Skeletal muscle cell (primary cell): ENCODE results near the gene CACNA1E.

ENCODE experiments used
- DNase-seq: peaks from one replicate; pipeline ENCODE4 v3.0.0-alpha.2; 2010; ENCODE audit warnings: low read depth
- H3K4me3 ChIP-seq: 2 replicates; pipeline ENCODE4 v1.5.1; 2011; ENCODE audit warnings: low read depth, mild to moderate bottlenecking, control low read depth, low read length, moderate library complexity

Gene CACNA1E

DNA sequence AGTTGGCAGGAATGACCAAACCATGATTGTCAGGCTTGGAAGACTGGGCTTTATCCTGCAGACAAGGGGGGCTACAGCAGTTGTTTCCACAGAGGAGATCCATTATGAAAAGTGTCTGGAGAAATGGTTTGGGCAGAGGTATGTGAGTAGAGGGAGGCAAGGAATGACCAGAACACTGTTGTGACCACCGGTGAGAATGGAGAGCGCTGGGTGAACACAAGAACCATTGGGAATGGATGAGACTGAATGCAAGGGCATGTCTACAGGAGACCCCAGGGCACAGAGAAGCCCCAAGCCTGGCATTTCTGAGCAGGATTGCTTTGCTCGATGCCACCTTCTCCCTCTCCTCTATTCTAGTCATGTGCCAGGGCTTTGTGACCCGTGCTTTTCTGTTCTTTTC lies 125.1 kb downstream of the CACNA1E start:
- DNase-seq, result no peak
- H3K4me3 ChIP-seq, result no peak overlapping the region

DNA sequence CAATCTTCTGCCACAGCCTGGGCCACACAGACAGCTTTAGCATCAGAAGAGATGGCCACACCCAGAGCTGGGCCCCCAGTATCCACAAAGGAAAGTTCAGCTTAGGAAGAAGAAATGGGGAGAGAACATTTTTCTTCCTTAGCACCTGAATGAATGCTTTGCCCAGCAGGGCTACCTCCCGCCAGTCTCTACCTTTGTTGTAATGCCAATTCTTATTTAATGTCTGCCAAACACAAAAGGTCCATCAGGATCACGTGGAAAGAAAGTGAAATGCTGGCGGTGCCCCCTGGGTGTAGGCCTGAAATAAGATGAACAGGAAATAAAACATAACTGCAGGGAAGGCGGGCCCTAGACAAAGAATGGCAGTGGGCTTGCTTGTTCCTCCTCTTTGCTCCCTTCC lies 125.6 kb downstream of the CACNA1E start:
- DNase-seq, result no peak
- H3K4me3 ChIP-seq, result no peak overlapping the region

DNA sequence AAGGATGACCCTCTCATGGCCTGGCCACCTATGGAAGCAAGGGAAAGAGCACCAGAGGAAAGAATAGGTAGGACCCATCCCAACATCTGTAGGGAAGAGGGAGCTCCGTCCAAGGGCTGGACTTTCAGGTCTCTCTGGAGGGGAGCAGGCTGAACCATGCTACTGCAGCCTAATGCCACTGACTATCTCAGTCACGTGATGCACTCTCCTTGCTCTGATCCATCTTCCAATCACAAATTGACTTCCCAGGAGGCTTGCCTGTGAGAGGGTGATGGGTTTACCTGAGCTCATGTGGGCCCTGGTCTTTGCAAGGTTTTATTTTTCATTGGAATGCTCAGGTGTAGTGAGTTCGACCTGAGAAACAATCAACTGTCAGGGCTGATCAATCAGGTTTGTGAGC lies 128.8 kb downstream of the CACNA1E start:
- no peak overlapping the region for H3K4me3 ChIP-seq
- DNase-seq, result no peak

DNA sequence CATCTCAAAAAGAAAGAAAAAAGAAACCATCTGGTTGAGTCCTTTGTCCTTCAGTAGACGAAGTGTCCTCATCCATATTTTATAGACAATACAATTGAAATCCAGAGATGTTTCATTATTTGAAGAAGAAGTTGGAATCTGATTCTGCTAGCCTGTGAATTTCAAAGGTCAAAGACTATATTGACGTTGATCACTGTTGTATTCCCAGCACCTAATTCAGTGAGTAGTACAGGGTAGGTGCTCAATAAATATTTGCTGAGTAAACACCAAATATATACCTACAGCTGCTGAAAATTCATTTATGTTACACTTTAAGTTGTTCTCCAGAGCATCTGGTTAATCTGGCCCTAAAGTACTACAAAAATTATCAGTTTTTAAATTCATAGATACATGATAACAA lies 135.2 kb downstream of the CACNA1E start:
- H3K4me3 ChIP-seq, result no peak overlapping the region
- DNase-seq, result no peak

DNA sequence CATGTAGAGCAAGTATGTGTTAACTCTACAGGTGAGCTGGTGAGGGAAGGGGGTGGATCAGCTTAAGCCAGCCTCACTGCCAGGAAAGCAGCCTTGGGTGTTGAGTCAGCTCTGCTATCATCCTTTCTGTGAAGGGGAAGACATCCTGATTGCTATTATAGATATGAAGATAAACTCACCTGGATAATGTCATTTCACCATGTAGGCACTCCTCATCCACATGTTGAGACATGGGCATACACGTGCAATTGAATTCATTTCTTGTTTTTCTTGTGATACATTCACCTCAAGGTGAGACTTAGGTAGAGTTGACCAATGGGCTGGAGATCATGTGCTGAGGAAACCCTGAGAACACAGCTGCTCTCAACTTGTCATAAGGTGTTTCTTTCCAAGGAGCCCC lies 136.9 kb downstream of the CACNA1E start:
- DNase-seq, result no peak
- no peak overlapping the region for H3K4me3 ChIP-seq

DNA sequence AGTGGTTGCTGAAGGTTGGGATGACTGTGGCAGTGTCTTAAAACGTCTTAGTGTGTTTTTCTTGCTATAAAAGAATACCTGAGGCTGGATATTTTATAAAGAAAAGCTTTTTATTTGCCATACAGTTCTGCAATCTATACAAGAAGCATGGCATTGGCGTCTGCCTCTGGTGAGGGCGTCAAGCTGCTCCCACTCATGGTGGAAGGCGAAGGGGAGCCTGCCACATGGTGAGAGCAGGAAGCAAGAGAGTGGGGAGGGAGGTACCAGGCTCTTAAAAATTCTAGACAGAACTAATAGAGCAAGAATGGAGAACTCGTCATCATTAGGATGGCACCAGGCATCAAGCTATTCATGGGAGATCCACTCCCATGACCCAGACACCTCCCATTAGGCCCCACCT lies 140.5 kb downstream of the CACNA1E start:
- H3K4me3 ChIP-seq, result no peak overlapping the region
- DNase-seq, result no peak

DNA sequence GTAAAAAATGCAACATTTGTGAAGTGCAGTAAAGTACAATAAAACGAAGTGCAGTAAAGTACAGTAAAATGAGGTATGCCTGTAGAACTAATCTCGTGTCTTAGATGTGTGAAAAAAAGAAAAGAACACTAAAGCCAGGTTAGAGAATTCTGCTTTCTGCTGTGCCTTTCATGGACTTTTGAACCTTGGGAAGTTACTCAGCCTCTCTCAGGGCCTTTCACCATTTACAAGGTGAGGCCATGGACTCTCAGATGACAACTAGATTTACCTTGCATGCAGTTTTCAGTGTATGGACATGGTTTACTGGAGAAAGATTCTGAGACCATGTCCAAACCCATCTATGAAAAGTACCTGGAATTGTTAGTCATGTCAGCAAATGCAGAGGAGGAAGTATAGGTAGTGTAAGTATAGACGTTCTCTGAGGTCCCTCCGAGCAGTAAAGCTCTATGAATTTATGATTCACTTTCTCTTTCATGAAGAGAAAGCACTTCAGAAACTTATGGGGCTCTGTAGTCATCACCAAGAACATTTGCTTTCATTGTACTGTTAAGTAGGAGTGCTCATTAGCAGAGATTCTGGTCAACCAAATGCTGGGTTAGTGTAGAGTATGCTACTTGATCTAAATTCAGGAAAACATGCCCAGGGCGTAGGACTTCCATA lies 143.1 kb downstream of the CACNA1E start:
- H3K4me3 ChIP-seq, result no peak overlapping the region
- no peak for DNase-seq

DNA sequence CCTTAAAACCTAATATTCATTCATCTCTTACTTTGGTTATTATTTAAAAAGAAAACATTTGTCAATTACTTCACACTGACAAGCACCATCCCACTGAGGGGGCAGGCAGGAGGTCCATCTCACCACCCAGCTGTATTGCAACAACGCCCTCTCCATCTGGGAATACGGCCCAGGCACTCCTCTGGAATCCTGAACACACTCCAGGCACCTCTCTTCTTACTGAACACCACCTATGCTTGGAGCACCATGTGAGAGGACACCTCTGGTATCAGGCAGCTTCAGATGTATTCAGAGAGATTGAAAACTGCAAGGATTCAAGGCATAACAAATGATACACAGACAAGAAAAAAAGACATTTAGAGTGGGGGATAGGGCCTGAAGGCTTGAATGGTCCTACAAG lies 147.1 kb downstream of the CACNA1E start:
- DNase-seq, result no peak
- H3K4me3 ChIP-seq, result no peak overlapping the region

DNA sequence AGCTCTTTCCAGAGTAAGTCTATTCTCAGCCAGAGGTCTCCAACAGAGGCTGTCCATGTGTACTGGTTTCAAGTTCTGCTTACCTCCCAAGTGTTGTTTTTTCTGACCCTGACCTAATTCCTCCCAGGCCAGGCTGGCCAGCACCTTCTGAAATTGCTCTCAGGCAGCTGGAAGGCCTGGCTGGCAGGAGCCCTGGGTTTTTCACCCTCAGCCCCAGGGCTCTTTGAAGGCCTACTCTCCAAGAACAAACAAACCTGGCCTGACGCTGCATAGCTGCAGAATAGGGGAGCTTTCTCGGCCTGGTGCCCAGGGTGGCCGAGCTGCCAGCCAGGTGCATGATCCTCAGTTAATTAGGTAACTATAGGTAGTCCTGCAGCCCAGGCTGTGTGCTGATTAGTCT lies 147.5 kb downstream of the CACNA1E start:
- DNase-seq, result no peak

DNA sequence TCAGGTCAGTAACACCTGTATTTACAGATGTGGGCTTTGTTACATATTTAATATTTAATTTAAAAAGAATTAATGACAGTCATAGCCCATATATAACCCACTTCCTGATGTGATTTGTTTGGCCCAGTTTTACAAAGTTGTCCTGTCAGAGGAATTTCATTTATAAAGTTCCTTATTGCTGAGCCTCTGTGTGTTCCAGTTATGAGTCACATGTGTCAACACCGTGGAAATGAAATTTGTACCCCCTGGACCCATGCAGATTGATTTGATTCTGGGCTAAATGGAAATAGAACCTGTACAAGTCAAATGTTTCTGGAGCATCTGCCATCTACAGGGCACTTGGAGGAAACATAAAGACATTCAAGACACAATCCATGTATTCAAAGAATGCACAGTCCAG lies 149.2 kb downstream of the CACNA1E start:
- no peak for DNase-seq

More for the DNA sequence above, 147.5 kb downstream of the CACNA1E start:
- H3K4me3 ChIP-seq, result no peak overlapping the region

DNA sequence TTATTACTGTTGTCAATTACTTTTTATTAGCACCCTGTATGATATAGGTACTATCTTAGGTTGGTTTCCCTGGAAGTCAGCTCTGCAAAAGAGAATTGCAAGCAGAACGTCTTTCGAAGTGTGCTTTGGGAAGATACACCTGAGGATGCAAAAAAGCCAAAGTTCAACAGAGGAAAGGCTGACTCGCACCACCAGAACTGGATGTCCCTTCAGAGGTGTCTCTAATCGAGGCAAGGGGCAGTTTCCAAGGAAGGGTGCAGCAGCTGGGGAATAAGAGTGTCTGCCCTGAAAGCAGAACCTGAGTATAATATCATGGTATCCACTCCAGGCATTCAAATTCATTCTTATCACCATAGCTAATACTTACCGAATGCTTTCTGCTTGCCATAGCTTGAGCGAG lies 149.6 kb downstream of the CACNA1E start:
- no peak for DNase-seq
- no peak overlapping the region for H3K4me3 ChIP-seq

More for the DNA sequence above, 149.2 kb downstream of the CACNA1E start:
- H3K4me3 ChIP-seq, result no peak overlapping the region

DNA sequence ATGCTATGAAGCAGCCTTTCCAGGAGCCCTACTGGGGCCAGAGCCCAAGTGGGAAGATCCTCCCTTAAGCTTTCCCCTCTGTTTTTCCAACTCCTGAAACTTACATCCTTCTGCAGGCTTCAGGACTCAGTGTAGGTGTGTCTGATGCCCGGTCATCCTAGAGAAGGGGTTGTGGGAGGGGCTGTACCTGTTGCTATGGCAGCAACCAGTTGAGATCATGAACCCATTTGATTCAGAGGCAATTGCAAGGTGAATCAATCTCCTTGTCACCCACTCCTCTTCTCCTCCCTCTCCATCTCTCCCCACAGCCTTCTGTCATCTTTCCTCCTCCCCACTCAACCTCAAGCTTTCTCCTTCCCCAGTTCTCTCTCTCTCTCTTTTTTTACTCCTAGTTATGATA lies 151.8 kb downstream of the CACNA1E start:
- H3K4me3 ChIP-seq, result no peak overlapping the region
- no peak for DNase-seq

DNA sequence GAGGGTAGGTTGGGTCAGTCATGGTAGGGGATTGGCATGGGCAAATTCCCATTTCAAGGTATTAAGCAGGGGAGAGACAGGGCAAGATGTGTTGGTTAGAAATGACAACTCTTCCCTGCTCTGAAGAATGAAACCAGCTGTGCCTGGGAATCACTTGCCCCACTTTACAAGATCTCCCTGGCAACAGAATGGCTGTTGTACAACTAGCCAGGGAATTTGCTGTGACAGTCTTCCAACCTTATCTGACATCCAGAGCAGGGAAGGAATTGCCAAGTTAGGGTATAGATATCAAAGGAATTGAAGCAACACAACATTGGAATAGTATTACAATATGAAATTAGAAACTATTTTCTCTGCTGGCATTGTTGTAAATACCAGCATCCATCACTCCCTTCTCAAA lies 154.7 kb downstream of the CACNA1E start:
- H3K4me3 ChIP-seq, result no peak overlapping the region
- no peak for DNase-seq

DNA sequence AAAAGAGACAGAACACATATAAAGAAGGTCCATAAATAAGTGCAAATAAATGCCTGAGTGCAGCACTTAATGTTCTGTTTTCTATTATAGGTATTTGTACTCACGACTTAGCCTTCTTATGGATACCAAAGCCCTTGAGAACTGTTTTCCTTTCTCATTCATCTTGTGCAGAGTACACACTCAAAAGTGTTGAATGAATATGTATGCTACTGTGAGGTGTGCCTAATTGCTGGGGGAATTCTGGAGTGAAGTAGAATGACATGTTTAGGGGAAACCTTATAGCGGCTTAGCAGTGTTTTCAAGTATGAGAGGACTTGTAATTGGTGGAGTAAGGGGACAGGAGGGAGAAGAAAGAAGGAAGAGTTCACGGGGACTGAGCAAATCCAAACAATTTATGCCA lies 157.6 kb downstream of the CACNA1E start:
- DNase-seq, result no peak
- no peak overlapping the region for H3K4me3 ChIP-seq

DNA sequence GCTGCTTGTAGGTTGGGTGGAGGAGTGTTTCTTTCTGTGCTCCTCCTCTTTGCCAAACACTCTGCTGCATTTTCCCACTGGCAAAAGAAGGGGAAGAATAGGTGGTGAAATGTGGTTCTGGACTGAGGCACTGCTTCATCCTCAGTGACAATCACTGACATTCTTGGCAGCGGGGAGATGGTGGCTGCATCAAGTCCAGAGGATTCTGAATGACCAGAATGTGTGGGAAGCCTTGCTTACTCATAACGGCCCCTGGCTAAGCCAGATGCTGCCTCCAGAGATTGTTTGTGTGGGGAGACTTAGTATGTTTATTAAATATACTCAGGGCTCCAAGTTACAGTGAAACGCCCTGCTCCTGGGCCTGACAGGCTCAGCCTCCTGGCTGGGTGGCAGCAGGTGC lies 160.3 kb downstream of the CACNA1E start:
- DNase-seq, result no peak
- no peak overlapping the region for H3K4me3 ChIP-seq

DNA sequence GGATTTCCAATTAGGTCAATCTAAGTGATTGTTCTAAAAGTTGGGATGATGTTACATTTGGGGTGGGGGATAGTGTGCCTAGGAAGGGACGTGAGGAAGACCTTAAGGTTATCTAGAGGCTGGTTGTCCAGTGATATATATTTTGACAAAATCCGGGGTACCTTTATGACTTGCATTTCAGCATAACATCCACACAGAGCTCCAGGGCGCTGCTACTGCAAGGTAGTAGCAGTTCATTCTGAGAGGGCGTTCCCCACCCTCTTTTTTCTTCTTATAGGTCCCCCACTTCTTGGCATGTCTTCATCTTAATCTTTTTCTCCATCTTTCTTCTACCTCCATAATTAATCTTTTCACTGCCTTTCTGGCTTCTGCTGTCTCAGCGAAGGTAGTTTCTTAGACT lies 161.9 kb downstream of the CACNA1E start:
- no peak for DNase-seq
- H3K4me3 ChIP-seq, result no peak overlapping the region

DNA sequence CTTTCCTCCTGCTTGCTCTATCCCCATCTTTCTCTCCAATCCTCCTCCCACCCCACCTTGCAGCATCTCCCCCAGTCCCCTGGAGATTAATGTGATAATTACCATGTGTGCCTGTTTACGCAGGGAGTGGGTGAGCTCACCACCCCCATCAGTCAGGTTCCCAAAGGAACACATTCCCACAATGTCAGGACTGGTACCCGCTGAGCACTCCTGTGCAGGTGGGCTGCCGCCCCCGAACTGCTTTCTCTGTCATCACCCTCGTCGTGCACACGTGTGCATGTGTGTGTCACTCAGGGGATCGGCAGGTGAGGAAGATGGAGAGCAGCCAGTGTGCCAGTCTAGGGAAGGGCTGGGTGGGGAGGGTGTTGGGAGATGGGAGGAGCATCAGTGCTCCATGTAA lies 163.4 kb downstream of the CACNA1E start:
- no peak overlapping the region for H3K4me3 ChIP-seq
- DNase-seq, result no peak

DNA sequence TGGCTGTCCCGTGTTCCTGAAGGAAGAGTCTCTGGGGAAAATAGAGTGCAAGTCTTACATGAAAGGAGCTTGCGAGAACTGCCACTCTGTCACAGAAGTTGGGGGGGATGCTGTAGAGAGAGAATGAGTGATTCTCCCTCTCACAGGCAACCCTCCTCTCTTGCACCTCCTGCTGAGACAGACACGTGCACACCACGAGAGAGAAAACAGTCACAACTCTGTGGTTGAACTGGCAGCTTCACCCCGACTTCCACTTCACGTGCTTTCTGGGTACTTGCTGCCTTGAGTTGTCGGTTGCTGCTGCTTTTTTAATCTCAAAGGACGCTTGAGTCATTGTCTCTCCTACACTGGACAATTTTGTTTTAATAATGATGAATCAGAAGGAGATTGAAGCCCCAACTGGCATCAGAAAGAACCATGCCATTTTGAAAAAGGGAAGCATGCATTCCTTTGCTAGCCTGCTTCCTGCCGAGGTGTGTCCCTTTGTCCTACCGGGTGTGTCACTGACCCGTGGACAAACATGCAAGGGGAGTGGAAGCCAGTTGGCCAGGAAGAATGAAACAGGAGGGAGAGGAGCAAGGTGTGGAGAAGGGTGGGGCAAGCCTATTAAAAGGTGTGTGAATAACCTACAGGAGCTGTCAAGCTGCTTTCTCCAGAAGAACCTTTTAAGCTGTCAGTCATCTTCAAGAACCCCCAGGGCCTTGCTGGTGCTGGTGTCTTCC lies 164.2 kb downstream of the CACNA1E start:
- DNase-seq, result no peak
- no peak overlapping the region for H3K4me3 ChIP-seq

DNA sequence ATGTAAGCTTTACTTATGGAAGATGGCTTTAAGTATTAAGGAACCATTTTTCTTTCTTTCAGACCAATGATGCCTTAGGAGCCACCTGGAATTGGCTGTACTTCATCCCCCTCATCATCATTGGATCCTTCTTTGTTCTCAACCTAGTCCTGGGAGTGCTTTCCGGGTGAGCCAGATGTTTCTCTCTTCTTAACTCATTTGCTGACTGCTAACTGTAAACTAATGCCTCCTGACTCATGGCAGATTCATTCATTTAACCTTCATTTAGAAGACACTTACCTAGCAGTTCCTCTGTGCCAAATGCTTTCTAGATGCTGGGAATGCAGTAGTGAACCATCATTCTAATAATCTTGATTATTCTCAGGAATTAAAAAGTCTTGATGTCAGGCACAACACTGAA lies 168.0 kb downstream of the CACNA1E start:
- no peak for DNase-seq
- no peak overlapping the region for H3K4me3 ChIP-seq

DNA sequence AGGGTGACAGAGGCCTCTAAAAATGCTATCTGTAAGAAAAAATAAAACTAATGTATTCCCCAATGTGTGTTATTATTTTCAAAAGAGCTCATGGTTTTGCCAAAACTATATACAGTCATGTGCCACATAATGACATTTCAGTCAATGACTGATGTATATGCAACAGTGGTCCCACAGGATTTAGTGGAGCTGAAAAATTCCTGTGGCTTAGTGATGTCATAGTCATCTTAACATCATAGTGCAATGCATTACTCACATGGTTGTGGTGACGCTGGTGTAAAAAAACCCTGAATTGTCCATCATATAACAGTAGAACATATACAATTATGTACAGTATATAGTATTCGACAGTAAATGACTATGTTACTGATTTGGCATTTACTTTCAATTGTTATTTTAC lies 172.4 kb downstream of the CACNA1E start:
- peak; percentile 25 for DNase-seq
- no peak overlapping the region for H3K4me3 ChIP-seq

DNA sequence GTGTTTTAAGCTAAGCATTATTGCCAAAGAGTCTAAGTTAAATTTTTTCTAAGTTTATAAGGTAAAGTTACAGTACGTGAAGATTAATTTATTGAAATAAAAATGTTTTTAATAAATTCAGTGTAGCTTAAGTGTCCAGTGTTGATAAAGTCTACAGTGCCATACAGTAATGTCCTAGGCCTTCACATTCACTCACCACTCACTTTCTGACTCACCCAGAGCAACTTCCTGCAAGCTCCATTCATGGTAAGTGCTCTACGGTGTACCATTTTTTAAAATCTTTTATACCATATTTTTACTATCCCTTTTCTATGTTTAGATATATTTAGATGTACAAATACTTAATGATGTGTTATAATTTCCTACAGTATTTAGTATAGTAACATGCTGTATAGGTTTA lies 173.2 kb downstream of the CACNA1E start:
- DNase-seq, result no peak
- no peak overlapping the region for H3K4me3 ChIP-seq
